Middle frontal gyrus (tissue), 1 donor: Measurements from ENCODE around the gene AK9.

ENCODE experiments used
- DNase-seq: peaks from one replicate; pipeline ENCODE4 v3.0.0-alpha.2; 2015; ENCODE audit warnings: low spot score; ENCODE audit errors: extremely low spot score

Gene AK9

DNA sequence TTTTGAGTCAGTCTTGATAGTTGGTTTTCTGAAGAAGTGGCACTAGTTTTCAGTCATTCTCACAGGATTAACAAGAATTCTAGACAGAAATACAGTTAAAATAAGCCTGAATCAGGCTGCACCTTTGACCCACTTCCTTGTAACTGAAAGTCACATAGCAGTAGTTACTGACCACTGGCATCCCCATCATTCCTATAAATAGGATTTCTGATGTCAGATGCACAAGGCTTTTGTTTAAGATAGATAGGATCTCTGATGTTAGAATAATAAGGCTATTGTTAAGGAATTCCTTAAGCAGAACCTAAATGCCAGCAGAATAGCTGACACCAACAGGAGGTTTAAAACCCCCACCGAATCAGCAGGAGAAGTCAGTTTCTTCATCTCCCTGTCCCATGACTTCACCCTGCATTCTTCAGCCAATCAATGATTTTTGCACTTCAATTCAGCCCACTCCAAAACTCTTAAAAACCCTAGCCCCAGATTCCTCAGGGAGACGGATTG lies 177.4 kb downstream of the AK9 start:
- DNase-seq = no peak

DNA sequence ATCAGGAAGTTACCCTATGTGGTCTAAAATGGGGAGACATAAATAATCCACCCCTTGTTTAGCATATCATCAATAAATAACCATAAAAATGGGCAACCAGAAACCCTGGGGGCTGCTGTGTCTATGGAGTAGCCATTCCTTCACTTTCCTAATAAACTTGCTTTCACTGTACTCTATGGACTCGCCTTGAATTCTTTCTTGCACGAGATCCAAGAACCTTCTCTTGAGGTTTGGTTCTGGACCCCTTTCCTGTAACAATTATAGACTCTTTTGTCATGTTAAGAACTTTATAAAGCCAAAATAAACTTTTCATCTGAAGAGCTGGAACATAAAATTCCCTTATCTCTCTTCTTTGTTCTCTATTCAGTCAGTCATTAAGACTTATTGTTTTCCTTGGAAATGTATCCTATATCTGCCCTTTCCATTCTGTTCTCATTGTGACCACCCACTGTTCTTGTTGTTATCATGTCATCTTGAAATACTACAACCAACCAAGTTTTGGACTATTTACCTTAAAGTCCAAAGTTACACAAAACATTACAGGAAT lies 178.7 kb downstream of the AK9 start:
- DNase-seq = no peak

DNA sequence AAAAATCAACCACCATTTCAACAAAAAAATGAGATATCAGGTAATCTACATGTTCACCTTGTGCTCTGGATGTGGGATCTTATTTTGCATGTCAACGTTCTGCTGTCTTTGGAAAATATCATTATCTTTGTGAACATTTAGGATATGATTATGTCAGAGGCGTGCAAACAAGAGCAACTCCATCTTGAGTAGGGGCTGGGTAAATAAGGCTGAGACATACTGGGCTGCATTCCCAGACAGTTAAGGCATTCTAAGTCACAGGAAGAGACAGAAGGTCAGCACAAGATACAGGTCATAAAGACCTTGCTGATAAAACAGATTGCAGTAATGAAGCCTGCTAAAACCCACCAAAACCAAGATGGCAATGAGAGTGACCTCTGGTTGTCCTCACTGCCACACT lies 179.2 kb downstream of the AK9 start:
- no peak for DNase-seq

DNA sequence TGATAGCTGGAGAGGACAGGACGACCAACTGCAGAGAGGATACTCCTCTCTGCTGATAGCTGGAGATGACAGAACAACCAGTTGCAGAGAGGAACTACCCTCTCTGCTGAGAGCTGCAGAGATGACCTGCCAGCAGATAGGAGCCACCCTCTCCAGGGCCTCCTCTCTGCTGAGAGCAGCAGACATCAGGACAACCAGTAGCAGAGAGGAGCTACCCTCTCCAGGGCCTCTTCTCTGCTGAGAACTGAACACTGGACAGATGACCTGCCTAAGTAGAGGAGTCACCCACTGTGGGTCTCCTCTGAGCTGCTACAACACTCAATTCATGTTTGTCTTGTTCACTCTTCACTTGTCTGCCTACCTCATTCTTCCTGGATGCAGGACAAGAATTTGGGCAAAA lies 180.6 kb downstream of the AK9 start:
- no peak for DNase-seq

DNA sequence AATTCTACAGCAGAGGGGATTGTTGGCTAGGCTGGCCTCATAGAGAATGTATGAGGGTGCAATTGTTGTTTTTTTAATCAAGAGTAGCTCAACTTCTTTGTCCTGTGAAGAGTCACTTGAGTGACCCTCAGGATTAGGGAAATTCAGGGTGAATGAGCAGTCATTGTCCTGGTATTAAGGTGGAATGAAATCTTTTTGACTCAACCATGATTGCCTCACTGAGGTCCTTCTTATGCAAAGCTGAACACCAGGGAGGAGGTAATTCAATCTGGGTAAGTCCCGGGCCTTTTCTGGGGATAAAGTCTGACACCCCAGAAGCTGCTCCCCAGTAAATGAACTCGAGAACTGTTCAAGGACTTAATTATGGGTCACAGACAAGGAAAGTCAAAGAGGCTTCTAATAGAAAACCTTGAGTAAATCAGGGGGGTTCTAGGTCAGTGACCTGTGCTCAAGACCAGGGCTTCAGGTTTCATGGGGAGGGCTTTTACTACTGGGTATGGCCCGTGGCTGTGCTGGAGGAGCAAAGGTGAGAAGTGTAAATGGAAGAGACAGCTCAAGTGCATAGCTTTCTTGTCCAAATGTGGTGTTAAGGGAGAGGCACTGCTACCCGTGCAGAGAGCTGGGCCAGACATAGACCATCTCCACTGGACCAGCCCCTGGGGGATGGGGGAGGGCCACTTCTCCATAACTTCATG lies 182.7 kb downstream of the AK9 start:
- no peak for DNase-seq

DNA sequence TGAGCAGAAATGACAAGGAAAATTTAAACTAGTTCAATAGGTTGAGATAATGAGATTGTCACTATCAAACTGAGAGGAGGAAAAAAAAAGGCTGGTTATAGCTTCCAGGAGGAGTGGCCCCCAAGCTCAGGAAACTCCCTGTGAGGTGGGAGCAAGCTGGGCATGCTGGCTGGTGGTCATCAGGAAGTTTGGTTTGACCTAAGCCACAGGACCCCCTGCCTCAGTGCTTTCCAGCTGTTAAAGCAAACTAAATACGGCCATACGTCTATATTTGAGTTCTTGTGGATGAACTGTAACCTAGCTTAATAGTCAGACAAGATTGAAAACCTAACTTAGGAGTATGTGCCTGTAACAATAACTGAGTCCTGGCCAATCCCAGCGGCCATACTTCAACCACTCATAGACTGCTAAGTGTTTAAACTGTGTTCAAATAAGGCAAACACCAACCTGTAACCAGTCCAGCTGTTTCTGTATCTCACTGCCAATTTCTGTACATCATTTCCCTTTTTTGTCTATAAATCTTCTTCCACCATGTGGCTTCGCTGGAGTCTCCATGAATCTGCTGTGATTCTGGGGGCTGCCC lies 183.4 kb downstream of the AK9 start:
- DNase-seq = no peak

DNA sequence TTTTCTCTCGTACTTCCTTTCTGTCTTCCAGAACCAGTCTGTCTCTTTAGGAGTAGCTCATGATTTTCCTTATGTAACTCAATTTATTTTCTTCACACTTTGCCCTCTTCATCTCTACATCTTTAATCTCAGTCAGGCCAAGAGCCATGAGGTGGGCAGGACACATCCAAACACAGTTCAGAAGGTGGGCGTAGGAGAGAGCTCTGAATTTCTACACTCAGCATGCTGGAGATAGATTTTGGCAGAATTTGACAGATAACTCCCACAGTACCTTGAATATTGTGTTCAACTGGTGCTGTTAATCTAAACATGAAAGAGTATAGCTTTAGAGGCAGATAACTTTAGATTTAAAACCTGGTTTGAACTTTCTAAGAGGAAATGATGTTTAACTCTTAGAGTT lies 184.2 kb downstream of the AK9 start:
- no peak for DNase-seq

DNA sequence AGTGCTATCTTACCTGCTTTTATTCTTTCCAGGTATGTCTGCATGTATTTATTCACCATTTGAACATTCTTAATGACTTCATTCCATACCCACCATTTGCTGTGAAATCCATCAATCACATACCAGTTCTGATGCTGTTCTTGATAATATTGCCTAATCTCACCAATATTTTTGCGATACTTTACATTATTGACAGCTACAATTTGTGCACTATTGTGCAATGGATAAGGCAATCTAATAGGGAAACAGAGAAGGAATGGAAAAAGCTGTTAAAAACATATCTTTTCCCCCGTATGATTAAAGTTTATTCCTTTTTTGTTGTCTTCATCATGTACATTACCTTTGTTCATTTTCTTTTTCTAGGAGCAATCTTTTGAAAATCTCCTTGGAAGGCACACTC lies 184.7 kb downstream of the AK9 start:
- DNase-seq = no peak

DNA sequence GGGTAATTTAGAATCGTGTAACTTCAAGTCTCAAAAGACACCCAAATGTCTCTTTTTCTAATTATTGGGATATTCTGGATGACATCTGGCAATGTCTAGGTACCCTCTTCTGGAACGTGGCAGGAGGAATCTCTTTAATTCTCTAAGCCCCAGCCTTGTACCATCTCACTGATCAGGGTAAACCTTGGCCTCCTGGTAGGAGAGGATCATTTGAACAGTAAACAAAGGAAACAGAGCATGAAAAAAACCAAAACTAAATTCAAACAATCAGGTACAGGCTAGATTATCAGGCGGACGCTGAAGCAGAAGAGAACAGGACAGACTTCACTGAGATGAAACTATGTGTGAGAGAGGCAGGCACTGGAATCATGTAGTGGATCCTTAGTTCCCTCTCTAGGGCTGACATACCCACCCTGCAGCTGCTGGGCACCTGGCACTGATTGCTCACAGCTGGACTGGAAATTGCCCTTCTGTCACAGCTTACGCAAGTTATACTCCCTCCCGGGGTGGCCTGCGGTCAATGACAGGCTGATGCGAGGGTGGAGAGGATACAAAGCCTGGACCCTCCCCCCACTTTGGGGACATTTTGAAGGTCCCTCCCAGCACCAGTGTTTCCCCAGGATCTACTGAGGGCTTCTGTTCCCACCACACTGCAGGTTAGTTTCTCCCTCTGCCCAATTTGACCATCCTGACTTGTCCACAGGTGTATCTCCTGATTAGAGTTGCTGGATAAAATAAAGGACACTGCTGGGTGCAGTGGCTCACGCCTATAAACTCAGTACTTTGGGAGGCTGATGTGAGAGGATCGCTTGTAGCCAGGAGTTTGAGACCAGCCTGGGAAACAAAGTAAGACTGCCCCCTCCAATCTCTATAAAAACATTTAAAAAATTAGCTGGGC lies 187.4 kb downstream of the AK9 start:
- no peak for DNase-seq

DNA sequence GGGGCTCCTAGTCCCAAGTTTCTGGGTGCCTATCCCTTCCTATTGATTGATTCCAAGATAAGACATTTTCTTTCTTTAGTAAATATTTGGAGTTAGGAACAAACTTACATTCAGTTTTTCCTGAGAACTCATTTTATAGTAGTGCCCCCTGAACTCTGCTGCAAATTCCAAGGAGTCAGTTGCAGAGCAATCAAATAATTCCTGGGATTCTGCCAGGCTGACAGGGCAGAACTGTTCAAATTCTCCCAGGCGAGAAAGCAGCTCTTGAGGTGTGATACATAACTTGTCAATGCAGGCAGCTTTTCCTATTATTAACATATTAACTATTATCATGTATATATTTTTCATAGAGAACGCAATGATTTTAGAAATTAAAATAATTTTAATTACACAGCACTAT lies 192.1 kb downstream of the AK9 start:
- no peak for DNase-seq

DNA sequence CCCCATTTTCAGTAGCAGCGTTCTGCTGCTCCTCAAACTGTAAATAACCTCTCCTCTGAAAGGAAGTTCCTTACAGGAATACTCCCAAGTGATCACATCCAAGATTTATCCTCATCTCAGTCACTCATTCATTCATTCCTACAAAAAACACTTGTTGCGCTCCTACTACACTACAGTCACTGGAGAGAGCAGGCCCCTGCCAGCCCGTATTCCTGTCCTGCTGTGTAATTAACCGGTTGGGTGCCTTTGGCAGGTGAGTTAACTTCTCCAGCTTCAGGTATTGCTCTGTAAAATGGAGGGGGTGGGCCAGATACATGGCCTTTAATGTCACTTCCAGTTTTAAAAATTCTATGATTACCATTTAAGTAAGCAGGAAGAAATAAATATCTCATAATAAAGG lies 192.9 kb downstream of the AK9 start:
- no peak for DNase-seq

DNA sequence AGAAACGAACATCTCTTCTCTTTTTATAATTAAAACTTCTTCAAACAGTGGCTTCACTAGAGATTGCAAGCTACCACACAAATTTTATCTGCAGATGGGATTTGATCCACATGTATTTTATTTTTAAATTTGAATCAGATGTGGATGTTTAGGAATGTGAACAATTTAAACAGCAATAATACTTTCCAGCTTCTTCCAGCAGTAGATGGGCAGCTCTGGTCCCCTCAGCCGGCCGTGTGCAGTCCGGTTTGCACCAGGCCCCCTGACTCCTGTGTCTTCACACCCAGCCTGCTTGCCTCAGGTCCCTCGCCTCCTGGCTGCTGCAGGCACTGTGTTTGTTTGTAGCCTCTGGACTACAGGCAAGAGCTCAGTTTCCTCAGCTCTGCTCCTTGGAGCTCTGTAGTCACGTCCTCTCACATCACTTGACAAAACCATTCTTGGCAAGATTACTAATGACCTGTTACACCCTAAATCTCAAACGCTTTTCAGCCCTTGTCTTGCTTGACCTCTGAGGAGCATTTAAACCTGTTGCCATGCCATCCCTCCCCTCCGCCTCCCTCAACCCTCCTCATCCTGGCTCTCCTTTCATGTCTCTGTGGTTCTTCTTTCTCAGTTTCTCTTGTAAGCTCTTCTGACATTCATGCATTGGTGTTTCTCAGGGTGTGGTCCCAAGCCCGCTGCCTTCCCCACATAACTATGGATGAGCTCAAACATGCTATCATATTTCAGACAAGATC lies 194.8 kb downstream of the AK9 start:
- DNase-seq = no peak

DNA sequence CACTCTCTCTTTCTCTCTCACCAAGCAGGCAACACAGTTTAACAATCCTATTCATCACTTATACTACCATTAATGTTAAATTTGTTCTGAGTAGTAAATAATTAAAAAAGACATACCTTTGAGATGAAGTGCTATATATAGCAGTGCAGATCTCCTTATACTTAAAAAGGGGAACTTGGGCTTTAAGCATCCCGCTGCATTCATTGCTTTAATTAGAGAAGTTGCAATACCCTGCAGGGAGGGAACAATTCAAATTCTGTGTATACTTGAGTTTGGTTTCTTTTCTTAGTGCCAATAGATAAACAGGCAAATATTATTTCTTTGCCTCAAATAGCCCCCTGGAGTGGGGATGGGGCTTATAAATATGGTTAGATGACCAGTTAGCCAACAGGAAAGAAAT lies 197.1 kb downstream of the AK9 start:
- no peak for DNase-seq

DNA sequence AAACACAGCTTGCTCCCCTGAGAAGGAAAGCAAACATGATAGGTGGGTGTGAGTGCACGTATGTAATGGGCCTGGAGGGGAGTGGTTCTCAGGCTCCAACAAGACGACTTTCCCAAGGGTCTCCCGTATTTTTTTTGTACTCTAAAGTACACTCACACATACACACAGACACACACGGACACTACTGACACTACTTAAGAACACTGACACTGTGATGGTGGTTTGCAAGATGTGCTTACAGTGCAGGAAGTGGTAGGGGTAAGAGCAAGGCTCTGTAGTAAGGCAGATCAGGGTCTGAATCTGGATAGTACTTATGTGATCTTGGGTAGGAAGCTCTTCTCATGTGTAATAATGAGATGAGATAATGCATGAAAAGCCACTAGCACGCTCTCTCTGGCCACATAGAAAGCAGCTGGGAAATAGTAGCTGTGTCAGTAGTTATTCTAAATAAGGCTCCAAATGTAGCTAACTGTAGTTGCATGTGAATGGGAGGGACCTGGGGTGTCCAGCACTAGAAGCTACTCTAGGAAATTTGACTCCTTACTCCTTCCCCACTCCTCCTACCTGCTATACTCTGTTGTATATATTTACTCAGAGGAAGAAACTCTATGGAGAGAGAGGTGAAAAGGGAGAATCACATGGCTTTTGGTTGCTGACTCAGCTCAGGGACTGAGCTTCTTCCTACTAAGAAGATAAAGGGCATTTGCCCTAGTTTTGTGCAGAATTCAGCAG lies 199.6 kb downstream of the AK9 start:
- no peak for DNase-seq

DNA sequence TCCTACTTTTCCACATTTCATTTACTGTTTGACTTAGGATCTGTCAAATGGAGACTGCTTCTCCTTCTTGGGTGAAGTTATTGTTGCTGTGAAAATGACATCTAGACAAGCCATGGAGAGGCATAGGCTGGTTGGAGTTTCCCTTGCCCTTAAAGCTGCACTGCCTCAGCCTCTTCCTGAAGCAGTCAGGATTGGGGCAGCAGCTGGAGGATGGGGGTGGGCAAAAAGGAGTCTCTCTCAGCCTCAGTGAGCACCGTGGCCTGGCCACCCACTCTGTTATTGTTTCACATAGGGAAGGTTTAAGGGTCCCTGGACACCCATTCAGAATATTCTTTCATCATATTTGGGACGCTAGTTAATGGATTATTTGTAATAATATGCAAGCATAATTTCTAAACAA lies 200.3 kb downstream of the AK9 start:
- no peak for DNase-seq

DNA sequence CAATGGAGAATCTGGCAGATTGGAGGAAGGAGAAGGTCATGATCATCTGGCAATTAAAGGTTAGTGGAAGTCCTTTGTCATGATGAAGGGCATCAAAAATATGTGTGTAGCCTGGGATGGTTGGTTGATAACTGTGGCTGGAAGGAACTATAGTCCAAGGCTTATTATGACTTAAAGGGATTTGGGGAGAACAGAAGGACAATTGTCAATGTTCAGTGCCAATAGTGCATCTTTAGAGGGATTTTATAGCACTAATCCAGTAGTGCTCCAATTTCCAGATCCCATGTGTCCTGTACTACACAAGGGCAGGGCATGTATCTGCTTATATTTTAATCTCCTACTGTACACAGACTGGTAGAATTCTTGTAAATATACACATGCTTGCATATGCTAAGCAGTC lies 203.0 kb downstream of the AK9 start:
- no peak for DNase-seq

DNA sequence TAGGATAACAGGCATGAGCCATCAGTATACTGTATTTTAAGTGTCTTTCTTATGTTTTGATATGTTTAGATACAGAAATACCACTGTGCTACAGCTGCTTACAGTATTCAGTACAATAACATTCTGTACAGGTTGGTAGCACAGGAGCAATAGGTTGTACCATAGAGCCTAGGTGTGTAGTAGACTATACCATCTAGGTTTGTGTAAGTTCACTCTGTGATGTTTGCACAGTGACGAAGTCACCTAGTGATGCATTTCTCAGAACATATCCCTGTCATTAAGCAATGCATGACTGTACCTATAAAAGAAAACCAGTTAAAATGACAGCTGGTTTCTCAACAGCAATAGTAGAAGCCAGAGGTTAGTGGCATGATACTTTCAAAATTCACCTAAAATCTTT lies 204.9 kb downstream of the AK9 start:
- DNase-seq = no peak

DNA sequence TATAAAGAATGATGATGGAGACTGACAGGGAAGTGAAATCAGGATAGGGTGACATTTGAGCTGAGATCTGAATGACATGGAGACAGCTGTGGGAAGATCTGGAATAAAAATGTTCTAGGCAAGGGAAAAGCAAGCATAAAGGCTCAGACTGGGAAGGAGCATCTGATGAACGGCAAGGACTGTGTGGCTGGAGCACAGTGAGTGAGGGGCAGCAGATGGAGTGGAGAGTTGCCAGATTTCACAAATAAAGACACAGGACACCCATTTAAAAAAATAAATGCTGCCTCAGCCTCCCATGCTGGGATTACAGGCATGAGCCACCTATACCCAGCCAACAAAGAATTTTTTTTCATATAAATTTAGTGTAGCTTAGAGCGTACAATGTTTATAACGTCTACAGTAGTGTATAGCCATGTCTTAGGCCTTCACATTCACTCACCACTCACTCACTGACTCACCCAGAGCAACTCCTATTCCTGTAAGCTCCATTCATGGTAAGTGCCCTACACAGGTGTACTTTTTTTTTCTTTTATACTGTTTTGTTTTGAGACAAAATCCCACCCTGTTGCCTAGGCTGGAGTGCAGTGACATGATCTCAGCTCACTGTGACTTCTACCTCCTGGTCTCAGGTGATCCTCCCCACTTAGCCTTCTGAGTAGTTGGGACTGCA lies 205.6 kb downstream of the AK9 start:
- DNase-seq = no peak

DNA sequence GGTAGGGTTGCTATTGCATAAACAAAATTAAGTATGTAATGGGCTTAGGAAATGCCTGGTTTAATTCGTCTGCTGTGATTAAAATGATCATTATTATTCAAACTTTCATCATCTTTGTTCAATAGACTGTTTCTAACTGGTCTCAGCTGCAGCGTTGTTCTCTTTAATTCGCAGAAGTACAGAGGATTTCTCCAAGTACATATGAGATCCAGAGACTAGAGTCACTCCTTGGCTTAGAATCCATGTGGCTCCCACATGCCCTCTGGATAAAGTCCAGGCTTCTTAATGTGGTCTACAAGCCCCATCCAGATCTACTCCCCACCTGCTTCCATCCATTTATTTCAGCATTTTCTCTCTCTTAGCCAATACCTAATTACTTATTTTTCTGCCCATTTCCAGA lies 206.9 kb downstream of the AK9 start:
- no peak for DNase-seq

DNA sequence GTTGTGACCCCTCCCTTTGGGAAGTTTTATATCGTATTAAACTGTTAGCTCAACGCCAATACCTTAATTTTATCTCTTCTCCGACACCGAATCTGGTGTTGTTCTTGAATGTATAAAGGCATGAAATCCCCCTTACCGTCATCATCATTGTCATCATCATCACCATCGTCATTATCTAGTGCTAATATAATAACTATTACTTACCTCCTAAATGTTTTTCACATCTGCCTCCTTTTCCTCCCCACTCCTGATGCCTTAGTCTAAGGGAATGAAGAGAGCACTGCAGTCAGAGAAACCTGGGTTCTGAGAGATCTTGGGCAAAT lies 207.3 kb downstream of the AK9 start:
- DNase-seq = no peak
